SK-N-SH (cell line): ENCODE data around the gene CACNA1G. TPM values are rescaled to one million over a fixed set of nuclear protein-coding genes. Genes with fewer than 3 reads are reported as not detected.

Source experiments
- CTCF ChIA-PET: fragments of 300-600, 350-600 bp; formaldehyde crosslinking; extraction: SDS; loops from one replicate; lab custom pipeline; 2021; lab: Yijun Ruan, JAX
- POLR2A ChIA-PET: fragments of 350-600 bp; sonication (Branson Sonifier 250); formaldehyde crosslinking; extraction: SDS; loops from one replicate; lab custom pipeline; 2020; ENCODE audit warnings: antibody characterized with exemption, inconsistent platforms; lab: Yijun Ruan, JAX
- DNase-seq: peaks from one replicate; pipeline ENCODE4 v3.0.0; 2012
- H2AFZ ChIP-seq: fragments of 200-600 bp; sonication (generic); 2 replicates; pipeline ENCODE4 v1.8.1; 2016; ENCODE audit warnings: antibody characterized with exemption, mild to moderate bottlenecking, low read depth
- H3F3A ChIP-seq: fragments of 200-600 bp; sonication (generic); replicated peaks from 2 replicates; pipeline ENCODE3; 2016; ENCODE audit warnings: antibody characterized with exemption, mild to moderate bottlenecking; ENCODE audit not compliant: insufficient read depth
- H3K27ac ChIP-seq, 2 experiments: fragments of 200-500 bp in 1 of 2; fragments of 200-600 bp in 1 of 2; sonication (Bioruptor generic) in 1 of 2; sonication (generic), shearing (Covaris generic) in 1 of 2; 2 replicates each; pipeline versions ENCODE4 v1.5.1 to v1.6.1; 2014 to 2016; ENCODE audit warnings: low read depth in 2 of 2, inconsistent platforms in 1 of 2, low read length in 1 of 2, mild to moderate bottlenecking in 1 of 2, mixed read lengths in 1 of 2
- H3K27me3 ChIP-seq: fragments of 200-600 bp; sonication (generic), shearing (Covaris generic); 2 replicates; pipeline ENCODE4 v1.6.1; 2016; ENCODE audit warnings: mixed run types; ENCODE audit not compliant: insufficient read depth
- H3K36me3 ChIP-seq, 2 experiments: fragments of 200-500 bp in 1 of 2; fragments of 200-600 bp in 1 of 2; sonication (Bioruptor generic) in 1 of 2; sonication (generic) in 1 of 2; replicated peaks in 1 of 2; 2 replicates each; pipeline versions ENCODE3 to v1.5.1; 2014 to 2016; ENCODE audit warnings: low read length in 1 of 2, mild to moderate bottlenecking in 1 of 2; ENCODE audit not compliant: insufficient read depth in 2 of 2, control insufficient read depth in 1 of 2
- H3K4me1 ChIP-seq, 2 experiments: fragments of 200-500 bp in 1 of 2; fragments of 200-600 bp in 1 of 2; sonication (Bioruptor generic) in 1 of 2; sonication (generic), shearing (Covaris generic) in 1 of 2; 2 replicates each; pipeline versions ENCODE4 v1.5.1 to v1.6.1; 2014 to 2016; ENCODE audit warnings: low read depth in 1 of 2, low read length in 1 of 2, mixed run types in 1 of 2; ENCODE audit not compliant: insufficient read depth in 2 of 2, control insufficient read depth in 1 of 2
- H3K4me2 ChIP-seq: fragments of 200-600 bp; sonication (generic), shearing (Covaris generic); 2 replicates; pipeline ENCODE4 v1.6.1; 2017; ENCODE audit warnings: mixed run types
- H3K4me3 ChIP-seq, 2 experiments: fragments of 200-500 bp in 1 of 2; fragments of 200-600 bp in 1 of 2; sonication (Bioruptor generic) in 1 of 2; sonication (generic), shearing (Covaris generic) in 1 of 2; 2 replicates each; pipeline versions ENCODE4 v1.5.1 to v1.8.1; 2014 to 2016; ENCODE audit warnings: low read depth in 2 of 2, inconsistent platforms in 1 of 2, low read length in 1 of 2, mild to moderate bottlenecking in 1 of 2, mixed read lengths in 1 of 2, moderate library complexity in 1 of 2
- H3K79me2 ChIP-seq: fragments of 200-600 bp; sonication (generic); 2 replicates; pipeline ENCODE4 v1.8.1; 2017; ENCODE audit warnings: mild to moderate bottlenecking; ENCODE audit not compliant: insufficient read depth
- H3K9ac ChIP-seq: fragments of 200-600 bp; sonication (generic); 2 replicates; pipeline ENCODE4 v1.6.1; 2017; ENCODE audit warnings: mixed run types
- H3K9me2 ChIP-seq: fragments of 200-600 bp; sonication (generic); 2 replicates; pipeline ENCODE4 v1.6.1; 2017; ENCODE audit warnings: mixed run types
- H3K9me3 ChIP-seq: fragments of 200-600 bp; sonication (generic); 2 replicates; pipeline ENCODE4 v1.6.1; 2017; ENCODE audit warnings: mixed run types, mild to moderate bottlenecking, moderate library complexity
- H4K20me1 ChIP-seq: fragments of 200-600 bp; sonication (generic); 2 replicates; pipeline ENCODE4 v1.6.1; 2017; ENCODE audit warnings: mild to moderate bottlenecking, mixed run types; ENCODE audit not compliant: insufficient read depth
- CHD2 ChIP-seq: fragments of 150-350 bp; IDR thresholded peaks from 2 replicates; pipeline ENCODE4 v1.6.1; 2018; ENCODE audit warnings: low read length; ENCODE audit not compliant: partially characterized antibody
- ELF1 ChIP-seq: IDR thresholded peaks from 2 replicates; pipeline ENCODE4 v1.4.0; 2012
- FOXJ3 ChIP-seq: sonication (generic); formaldehyde crosslinking; IDR thresholded peaks from 2 replicates; pipeline ENCODE4 v1.5.1; 2020; ENCODE audit warnings: mild to moderate bottlenecking, missing genetic modification reagents
- RCOR1 ChIP-seq: fragments of 150-350 bp; IDR thresholded peaks from 2 replicates; pipeline ENCODE4 v1.6.1; 2017; ENCODE audit warnings: antibody characterized with exemption, low read length
- WGBS: methylation state at CpG from one replicate; pipeline ENCODE4 v1.1.6; 2017; ENCODE audit warnings: low lambda C conversion rate; 5-methylcytosine and 5-hydroxymethylcytosine counted together
- polyA plus RNA-seq, 3 experiments: library from polyadenylated mRNA; depleted of rRNA; stranded (reverse); fragments of >200 nt; gene quantifications; 2 replicates each; pipeline ENCODE4 v1.2.3, GENCODE V29; 2012
- TF ChIP-seq, protein P1 (sequence below): IDR thresholded peaks from 2 replicates; pipeline ENCODE4 v1.4.0; 2012; ENCODE audit warnings: low read depth, borderline replicate concordance
- TF ChIP-seq, protein P2 (sequence below): IDR thresholded peaks from 2 replicates; pipeline ENCODE4 v1.4.0; 2012; ENCODE audit warnings: low read depth, borderline replicate concordance
- TF ChIP-seq, protein P3 (sequence below): fragments of 150-350 bp; IDR thresholded peaks from 2 replicates; pipeline ENCODE4 v1.6.1; 2016; ENCODE audit warnings: mild to moderate bottlenecking, low read depth, low read length
- TF ChIP-seq, protein P4 (sequence below): IDR thresholded peaks from 2 replicates; pipeline ENCODE4; 2012
- TF ChIP-seq, protein P5 (sequence below): fragments of 200-600 bp; sonication (generic); IDR thresholded peaks from 2 replicates; pipeline ENCODE4 v1.6.1; 2017; ENCODE audit warnings: antibody characterized with exemption, mild to moderate bottlenecking, moderate library complexity

The CACNA1G gene
- polyA plus RNA-seq, 1 of the 3 experiments (the other 2 are of a cell fraction) = 0.21 TPM

DNA sequence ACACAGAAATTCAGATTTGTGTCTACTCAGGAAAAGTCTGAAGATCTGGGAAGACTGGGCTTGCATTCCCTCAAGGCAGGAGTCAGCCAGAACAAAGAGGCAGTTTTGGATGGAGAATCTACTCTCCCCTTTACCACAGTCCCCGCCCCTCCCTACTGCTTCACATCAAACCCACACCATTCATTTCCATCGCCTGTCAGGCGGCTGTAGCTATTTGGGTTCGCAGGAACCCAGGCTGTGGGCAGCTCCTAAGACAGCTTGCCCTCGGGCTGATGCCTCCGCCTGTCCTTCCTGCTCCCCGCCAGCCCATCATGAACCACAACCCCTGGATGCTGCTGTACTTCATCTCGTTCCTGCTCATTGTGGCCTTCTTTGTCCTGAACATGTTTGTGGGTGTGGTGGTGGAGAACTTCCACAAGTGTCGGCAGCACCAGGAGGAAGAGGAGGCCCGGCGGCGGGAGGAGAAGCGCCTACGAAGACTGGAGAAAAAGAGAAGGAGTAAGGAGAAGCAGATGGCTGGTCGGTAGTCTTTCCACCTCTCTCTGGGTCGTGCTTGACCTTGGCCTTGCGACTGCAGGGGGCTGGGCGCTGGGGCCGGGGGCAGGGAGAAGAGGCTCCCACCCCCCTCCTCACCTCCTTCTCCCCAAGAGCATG is 47.1 kb downstream of the CACNA1G start:
- TF ChIP-seq, protein P1, sequence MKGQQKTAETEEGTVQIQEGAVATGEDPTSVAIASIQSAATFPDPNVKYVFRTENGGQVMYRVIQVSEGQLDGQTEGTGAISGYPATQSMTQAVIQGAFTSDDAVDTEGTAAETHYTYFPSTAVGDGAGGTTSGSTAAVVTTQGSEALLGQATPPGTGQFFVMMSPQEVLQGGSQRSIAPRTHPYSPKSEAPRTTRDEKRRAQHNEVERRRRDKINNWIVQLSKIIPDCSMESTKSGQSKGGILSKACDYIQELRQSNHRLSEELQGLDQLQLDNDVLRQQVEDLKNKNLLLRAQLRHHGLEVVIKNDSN = no peak
- TF ChIP-seq, protein P2, sequence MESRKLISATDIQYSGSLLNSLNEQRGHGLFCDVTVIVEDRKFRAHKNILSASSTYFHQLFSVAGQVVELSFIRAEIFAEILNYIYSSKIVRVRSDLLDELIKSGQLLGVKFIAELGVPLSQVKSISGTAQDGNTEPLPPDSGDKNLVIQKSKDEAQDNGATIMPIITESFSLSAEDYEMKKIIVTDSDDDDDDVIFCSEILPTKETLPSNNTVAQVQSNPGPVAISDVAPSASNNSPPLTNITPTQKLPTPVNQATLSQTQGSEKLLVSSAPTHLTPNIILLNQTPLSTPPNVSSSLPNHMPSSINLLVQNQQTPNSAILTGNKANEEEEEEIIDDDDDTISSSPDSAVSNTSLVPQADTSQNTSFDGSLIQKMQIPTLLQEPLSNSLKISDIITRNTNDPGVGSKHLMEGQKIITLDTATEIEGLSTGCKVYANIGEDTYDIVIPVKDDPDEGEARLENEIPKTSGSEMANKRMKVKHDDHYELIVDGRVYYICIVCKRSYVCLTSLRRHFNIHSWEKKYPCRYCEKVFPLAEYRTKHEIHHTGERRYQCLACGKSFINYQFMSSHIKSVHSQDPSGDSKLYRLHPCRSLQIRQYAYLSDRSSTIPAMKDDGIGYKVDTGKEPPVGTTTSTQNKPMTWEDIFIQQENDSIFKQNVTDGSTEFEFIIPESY = no peak
- TF ChIP-seq CHD2 (no peak), FOXJ3 (CRISPR knock-in tag) (no peak), RCOR1 (no peak), ELF1 (no peak)
- TF ChIP-seq, protein P3, sequence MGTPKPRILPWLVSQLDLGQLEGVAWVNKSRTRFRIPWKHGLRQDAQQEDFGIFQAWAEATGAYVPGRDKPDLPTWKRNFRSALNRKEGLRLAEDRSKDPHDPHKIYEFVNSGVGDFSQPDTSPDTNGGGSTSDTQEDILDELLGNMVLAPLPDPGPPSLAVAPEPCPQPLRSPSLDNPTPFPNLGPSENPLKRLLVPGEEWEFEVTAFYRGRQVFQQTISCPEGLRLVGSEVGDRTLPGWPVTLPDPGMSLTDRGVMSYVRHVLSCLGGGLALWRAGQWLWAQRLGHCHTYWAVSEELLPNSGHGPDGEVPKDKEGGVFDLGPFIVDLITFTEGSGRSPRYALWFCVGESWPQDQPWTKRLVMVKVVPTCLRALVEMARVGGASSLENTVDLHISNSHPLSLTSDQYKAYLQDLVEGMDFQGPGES = no peak
- TF ChIP-seq, protein P4, sequence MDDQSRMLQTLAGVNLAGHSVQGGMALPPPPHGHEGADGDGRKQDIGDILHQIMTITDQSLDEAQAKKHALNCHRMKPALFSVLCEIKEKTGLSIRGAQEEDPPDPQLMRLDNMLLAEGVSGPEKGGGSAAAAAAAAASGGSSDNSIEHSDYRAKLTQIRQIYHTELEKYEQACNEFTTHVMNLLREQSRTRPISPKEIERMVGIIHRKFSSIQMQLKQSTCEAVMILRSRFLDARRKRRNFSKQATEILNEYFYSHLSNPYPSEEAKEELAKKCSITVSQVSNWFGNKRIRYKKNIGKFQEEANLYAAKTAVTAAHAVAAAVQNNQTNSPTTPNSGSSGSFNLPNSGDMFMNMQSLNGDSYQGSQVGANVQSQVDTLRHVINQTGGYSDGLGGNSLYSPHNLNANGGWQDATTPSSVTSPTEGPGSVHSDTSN = no peak
- TF ChIP-seq, protein P5, sequence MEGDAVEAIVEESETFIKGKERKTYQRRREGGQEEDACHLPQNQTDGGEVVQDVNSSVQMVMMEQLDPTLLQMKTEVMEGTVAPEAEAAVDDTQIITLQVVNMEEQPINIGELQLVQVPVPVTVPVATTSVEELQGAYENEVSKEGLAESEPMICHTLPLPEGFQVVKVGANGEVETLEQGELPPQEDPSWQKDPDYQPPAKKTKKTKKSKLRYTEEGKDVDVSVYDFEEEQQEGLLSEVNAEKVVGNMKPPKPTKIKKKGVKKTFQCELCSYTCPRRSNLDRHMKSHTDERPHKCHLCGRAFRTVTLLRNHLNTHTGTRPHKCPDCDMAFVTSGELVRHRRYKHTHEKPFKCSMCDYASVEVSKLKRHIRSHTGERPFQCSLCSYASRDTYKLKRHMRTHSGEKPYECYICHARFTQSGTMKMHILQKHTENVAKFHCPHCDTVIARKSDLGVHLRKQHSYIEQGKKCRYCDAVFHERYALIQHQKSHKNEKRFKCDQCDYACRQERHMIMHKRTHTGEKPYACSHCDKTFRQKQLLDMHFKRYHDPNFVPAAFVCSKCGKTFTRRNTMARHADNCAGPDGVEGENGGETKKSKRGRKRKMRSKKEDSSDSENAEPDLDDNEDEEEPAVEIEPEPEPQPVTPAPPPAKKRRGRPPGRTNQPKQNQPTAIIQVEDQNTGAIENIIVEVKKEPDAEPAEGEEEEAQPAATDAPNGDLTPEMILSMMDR = no peak
- peaks cover 11 to 57% of the 10 kb centered on the region in 2 experiments for H3K4me1 ChIP-seq
- ChIA-PET CTCF (interaction anchor here (2.0 to 22.2 kb wide), 5 partner anchors 8 to 57 kb away, joined by 5 to 402 read pairs (median 35); partner anchors contain the start of genes ABCC3 and CACNA1G), POLR2A (no interaction called here)
- H3K4me3 ChIP-seq = no peak overlapping the region
- H3K27ac ChIP-seq = no peak overlapping the region
- no peak overlapping the region for H3K4me2 ChIP-seq
- no peaks in the 10 kb centered on the region for H3K9me2 ChIP-seq
- no peaks in the 10 kb centered on the region for H3F3A ChIP-seq
- no peak for DNase-seq
- H3K9me3 ChIP-seq = no peaks in the 10 kb centered on the region
- no peaks in the 10 kb centered on the region for H3K79me2 ChIP-seq
- no peak overlapping the region for H3K9ac ChIP-seq
- WGBS = 87% methylated on average over 17 of the region's 19 CpGs
- no peaks in the 10 kb centered on the region for H3K36me3 ChIP-seq
- H3K27me3 ChIP-seq = no peaks in the 10 kb centered on the region
- no peak overlapping the region for H2AFZ ChIP-seq
- H4K20me1 ChIP-seq = no peaks in the 10 kb centered on the region
